ENCODE measurements around the gene COL5A1.

DNA sequence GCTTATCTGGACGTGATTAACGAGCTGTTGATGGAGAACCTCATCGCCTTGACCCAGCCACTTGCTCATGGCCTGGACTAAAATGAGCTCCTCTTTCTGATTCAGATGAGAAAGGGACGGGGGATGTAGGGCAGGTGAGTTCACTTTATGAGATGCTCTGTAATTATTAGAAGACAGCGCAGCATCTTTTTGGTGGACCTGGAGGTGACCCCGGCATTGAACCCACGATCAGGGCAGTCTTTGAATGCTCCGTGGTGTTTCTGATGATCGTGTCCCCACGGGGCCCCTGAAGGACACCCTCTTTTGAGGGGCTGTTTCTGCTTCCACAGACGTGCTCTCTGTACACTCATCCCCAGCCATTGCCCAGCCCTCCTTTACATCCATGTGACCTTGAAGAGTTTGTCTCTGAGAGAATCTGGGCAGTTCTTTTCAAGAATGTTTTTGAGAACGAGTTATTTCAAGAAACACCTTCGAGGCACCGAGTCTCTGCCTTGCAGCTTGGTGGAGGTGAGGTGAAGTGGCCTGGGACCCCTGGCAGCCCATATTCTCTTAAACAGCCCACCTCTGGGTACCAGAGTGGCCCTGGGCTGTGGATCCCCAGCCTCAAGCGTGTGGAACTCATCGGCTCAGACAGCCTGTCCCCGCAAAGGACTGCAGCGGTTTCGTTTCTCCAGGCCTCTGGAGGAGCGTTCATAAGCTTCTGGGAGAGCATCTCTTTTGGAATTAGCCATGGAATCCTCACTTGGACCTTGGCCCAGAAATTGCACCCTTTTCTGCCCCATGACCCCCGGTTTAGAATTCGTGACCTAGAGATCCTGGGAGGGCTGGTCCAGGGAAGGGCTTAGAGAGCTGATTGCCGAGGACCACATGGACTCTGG lies 50.3 kb downstream of the COL5A1 start:
- TF ChIP-seq, protein P1, sequence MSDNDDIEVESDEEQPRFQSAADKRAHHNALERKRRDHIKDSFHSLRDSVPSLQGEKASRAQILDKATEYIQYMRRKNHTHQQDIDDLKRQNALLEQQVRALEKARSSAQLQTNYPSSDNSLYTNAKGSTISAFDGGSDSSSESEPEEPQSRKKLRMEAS (IDR thresholded peaks at IDR 0.05): no peak
- TF ChIP-seq YY1 (IDR thresholded peaks at IDR 0.05; ENCODE audit: low read depth) (no peak), RAD21 (IDR thresholded peaks at IDR 0.05; ENCODE audit: low read depth) (no peak), CREB1 (IDR thresholded peaks at IDR 0.05; ENCODE audit: low read depth) (no peak), EP300 (IDR thresholded peaks at IDR 0.05; ENCODE audit: borderline replicate concordance) (no peak), FOXM1 (IDR thresholded peaks at IDR 0.05; ENCODE audit: borderline replicate concordance, low read depth) (no peak), EGR1 (IDR thresholded peaks at IDR 0.05) (no peak), CEBPB (IDR thresholded peaks at IDR 0.05) (no peak)
- TF ChIP-seq, protein P2, sequence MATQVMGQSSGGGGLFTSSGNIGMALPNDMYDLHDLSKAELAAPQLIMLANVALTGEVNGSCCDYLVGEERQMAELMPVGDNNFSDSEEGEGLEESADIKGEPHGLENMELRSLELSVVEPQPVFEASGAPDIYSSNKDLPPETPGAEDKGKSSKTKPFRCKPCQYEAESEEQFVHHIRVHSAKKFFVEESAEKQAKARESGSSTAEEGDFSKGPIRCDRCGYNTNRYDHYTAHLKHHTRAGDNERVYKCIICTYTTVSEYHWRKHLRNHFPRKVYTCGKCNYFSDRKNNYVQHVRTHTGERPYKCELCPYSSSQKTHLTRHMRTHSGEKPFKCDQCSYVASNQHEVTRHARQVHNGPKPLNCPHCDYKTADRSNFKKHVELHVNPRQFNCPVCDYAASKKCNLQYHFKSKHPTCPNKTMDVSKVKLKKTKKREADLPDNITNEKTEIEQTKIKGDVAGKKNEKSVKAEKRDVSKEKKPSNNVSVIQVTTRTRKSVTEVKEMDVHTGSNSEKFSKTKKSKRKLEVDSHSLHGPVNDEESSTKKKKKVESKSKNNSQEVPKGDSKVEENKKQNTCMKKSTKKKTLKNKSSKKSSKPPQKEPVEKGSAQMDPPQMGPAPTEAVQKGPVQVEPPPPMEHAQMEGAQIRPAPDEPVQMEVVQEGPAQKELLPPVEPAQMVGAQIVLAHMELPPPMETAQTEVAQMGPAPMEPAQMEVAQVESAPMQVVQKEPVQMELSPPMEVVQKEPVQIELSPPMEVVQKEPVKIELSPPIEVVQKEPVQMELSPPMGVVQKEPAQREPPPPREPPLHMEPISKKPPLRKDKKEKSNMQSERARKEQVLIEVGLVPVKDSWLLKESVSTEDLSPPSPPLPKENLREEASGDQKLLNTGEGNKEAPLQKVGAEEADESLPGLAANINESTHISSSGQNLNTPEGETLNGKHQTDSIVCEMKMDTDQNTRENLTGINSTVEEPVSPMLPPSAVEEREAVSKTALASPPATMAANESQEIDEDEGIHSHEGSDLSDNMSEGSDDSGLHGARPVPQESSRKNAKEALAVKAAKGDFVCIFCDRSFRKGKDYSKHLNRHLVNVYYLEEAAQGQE (IDR thresholded peaks at IDR 0.05; ENCODE audit: low read depth): no peak
- TF ChIP-seq, protein P3, sequence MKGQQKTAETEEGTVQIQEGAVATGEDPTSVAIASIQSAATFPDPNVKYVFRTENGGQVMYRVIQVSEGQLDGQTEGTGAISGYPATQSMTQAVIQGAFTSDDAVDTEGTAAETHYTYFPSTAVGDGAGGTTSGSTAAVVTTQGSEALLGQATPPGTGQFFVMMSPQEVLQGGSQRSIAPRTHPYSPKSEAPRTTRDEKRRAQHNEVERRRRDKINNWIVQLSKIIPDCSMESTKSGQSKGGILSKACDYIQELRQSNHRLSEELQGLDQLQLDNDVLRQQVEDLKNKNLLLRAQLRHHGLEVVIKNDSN (IDR thresholded peaks at IDR 0.05): no peak

Measured in Ishikawa (cell line).